ENCODE data around the gene ADAM10.

DNA sequence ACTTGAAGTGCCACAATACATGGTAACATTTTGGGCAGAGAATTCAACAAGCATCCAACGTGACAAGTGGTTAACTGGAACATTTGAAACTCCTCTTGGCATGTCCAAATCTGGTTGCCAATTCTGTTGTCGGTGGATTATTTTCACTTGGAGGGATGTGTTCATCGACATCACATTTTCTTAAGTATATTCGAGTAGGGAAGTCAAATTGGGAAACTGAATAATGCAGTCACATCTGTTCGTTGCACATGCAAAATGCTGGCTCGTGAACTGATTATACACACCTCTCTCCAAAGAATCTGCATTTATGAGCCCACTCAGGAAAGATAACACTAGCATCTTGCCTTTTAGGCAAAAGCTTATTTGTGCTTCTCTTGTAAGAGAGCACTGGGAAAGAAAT, 178.0 kb downstream of the ADAM10 start:
- TF ChIP-seq, protein P1, sequence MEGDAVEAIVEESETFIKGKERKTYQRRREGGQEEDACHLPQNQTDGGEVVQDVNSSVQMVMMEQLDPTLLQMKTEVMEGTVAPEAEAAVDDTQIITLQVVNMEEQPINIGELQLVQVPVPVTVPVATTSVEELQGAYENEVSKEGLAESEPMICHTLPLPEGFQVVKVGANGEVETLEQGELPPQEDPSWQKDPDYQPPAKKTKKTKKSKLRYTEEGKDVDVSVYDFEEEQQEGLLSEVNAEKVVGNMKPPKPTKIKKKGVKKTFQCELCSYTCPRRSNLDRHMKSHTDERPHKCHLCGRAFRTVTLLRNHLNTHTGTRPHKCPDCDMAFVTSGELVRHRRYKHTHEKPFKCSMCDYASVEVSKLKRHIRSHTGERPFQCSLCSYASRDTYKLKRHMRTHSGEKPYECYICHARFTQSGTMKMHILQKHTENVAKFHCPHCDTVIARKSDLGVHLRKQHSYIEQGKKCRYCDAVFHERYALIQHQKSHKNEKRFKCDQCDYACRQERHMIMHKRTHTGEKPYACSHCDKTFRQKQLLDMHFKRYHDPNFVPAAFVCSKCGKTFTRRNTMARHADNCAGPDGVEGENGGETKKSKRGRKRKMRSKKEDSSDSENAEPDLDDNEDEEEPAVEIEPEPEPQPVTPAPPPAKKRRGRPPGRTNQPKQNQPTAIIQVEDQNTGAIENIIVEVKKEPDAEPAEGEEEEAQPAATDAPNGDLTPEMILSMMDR (conservative IDR thresholded peaks at IDR 0.05; ENCODE audit: low read length): no peak
- TF ChIP-seq EZH2phosphoT487 (IDR thresholded peaks at IDR 0.05; ENCODE audit: borderline replicate concordance, low read depth, low read length): no peak
